HTR-8/SVneo (cell line): ENCODE data around the gene AMPH.

Experiments used
- DNase-seq: peaks from one replicate; pipeline ENCODE4 v3.0.0; 2011; ENCODE audit warnings: low spot score, mixed read lengths; ENCODE audit not compliant: insufficient read length
- FAIRE-seq: peaks from 2 replicates; lab custom pipeline; 2011; peaks lifted over from hg19 to GRCh38; lab: Jason Lieb, UNC

Gene AMPH

GRCh38 chr7:38477333-38477732, 153.8 kb downstream of the AMPH start:
- DNase-seq (no peak), FAIRE-seq (no peak)

DNA sequence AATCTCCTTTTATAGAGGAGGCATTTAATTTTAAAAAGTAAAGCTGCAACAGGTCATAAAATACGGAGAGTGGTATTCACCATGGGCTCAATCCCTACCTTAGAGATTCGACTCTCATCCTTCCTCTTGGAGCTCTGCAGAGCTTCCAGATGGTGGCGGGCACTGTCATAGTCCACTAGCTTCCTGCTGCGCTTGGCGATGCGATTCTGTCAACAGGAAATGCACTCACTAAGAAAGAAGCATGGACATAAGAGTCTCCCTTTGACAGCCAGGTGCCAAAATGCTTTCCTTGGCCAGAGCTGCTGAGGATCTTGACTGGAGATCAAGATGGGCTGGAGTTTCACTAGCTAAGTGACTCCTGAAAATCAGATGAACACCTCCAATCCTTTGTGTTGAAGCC, 154.4 kb downstream of the AMPH start:
- FAIRE-seq (no peak), DNase-seq (no peak)

DNA sequence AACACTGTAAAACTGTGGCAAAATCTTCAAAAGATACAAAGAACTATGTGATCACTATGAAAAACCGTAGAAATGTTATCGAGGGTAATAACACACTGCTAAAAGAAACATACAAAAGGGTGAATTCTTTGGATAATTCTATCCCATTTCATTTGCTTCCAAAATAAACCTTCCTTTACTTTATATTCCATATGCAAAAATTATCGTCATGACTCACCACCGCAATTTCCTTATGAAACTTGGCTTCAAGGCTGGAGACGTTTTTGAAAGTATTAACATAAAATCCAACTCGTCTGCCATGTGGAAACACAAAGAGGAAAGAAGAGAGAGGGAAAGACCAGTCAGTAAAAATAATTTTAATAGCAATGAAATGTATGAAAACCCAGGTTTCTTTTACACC, 165.2 kb downstream of the AMPH start:
- FAIRE-seq, result no peak
- DNase-seq, result no peak

GRCh38 chr7:38463277-38464225, 167.6 kb downstream of the AMPH start:
- DNase-seq, result no peak
- FAIRE-seq, result no peak

DNA sequence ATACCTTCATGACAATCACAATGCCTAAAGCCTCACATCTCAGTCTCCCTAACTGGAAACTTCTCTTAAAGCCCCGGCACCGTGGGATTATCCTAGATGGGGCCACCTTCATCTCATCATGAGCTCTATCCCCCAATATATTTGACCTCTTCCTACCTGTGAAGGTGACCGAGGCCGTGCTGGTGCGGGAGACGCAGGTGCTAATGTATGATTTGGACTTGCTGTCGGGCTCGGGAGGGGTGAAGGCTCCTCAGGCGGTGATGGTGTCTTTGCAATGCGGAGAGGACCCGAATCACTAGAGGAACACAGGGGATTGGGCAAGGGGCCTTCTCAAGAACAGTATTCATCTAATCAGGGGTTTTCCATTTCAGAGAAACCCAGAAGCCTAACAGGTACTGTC, 168.4 kb downstream of the AMPH start:
- DNase-seq, result no peak
- no peak for FAIRE-seq

DNA sequence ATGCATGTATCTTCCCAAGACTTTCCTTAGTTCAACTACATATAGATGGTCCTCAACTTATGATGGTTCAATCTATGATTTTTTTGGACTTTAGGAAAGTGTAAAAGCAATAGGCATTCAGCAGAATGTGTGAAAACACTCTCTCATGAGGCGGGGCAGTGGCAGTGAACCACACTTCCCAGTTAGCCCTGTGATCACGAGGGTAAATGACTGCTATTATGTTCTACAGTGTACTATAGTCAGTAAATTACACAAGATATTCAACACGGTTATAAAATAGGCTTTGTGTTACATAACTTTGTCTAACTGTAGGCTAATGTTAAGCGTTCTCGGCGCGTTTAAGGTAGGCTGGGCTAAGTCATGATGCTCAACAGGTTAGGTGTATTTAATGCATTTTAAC, 169.3 kb downstream of the AMPH start:
- DNase-seq (no peak), FAIRE-seq (no peak)

- no peak for DNase-seq
- FAIRE-seq, result no peak
These were observed 177.3 kb downstream of the AMPH start for GRCh38 chr7:38453826-38454225.

DNA sequence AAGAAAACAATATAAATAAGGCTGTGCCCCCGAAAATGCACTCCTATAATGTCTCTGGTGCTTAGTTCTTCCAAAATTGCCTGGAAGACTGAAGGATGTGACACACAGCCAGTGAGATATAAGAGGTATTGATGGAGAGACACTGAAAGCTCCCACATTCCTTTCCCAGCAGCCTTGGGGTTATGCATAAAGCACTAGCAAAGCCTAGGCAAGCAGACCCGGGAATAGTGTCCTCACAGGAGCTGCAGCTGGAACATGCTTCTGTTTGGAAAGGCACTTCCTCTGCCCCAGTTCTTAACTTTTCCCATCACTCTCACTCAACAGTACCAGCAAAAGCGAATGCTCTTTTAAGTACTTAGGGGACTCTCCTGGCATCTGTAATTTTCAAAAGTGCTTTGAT, 178.0 kb downstream of the AMPH start:
- no peak for FAIRE-seq
- DNase-seq, result no peak

DNA sequence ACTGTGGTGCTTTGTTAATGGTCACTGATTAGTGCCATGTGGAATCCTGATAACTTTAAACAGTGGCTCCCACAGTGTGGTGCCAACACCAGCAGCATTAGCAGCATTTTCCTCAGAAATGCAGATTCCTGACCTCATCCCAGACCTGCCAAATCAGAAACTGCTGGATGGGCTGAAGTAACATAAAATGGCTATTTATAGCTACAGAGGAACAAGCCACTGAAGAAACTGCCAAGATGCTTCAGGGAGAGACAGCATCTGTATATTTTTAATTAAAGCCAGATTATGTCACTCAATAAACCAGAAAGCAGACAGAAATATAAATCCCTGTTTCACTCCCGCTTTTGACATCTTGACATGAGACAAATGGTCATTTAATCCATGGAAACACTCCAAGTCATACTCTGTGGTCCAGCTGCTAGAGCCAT, 178.5 kb downstream of the AMPH start:
- DNase-seq (no peak), FAIRE-seq (no peak)

DNA sequence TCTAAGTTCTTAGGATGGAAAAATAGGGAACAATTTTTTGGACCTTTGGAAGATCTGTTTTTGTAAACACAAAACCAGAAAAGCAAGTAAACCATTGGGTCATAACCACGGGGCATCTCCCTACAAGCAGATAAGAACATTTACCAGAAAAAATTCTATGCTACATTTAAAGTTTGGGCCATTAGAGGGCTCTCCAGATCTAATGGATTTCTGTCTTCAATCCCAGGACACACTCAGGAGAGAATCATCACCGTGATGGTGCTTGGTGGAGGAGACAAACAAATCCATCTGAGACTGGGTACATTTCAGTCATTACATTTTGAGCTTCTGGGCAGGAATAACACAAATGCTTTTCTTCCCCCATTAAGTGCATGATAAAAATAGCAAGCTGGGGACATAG, 179.3 kb downstream of the AMPH start:
- FAIRE-seq (no peak), DNase-seq (no peak)

- no peak for FAIRE-seq
These were observed 182.5 kb downstream of the AMPH start for GRCh38 chr7:38448584-38449234.

DNA sequence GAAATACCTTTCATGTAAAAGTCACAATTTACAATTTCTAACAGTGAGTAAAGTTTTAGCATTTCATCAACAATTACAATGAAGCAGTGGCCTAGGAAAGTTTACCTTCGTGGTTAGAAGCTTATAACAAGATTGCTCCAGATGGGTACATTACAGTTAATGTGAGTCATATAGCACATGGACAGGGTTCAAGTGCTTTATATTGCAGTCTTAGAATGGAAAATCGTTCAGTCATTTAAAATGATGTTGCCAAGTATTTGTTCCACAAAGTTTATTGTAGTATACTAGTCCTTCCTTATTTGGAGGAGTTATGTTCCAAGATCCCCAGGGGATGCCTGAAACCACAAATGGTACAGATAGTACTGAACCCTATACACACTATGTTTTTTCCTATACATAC, 183.1 kb downstream of the AMPH start:
- DNase-seq, result no peak
- FAIRE-seq, result no peak

More at GRCh38 chr7:38448584-38449234, 182.5 kb downstream of the AMPH start:
- DNase-seq, result no peak

DNA sequence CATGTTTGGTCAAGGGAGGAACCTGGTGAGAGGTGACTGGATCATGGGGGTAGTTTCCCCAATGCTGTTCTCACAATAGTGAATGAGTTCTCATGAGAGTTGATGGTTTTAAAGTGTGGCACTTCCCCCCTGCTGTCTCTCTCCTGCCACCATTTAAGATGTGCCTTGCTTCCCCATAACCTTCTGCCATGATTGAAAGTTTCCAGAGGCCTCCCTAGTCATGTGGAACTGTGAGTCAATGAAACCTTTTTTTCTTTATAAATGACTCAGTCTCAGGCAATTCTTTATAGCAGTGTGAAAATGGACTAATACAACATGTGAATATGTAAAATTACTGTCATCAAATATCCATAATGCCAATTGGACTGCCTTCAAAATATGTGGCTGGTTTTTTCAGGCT, 192.2 kb downstream of the AMPH start:
- DNase-seq (no peak), FAIRE-seq (no peak)

DNA sequence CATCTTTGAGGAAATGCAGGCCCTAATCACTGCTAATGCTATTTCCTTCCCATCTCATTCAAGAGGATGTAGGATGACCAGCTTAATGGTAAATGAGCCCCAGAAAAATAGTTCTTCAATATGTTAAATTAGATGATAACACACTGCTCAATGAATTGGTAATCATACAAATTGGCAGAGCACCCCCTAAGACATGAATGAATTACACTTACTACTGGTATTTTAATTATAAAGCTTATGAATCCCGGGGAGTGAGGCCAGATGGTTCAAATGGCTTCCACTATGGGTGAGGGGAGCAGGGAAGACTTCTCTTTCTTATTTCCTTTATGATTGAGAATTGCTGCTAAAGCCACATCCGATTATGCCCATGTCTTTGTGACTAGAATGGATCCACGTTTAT, 198.5 kb downstream of the AMPH start:
- FAIRE-seq, result no peak
- DNase-seq, result no peak

DNA sequence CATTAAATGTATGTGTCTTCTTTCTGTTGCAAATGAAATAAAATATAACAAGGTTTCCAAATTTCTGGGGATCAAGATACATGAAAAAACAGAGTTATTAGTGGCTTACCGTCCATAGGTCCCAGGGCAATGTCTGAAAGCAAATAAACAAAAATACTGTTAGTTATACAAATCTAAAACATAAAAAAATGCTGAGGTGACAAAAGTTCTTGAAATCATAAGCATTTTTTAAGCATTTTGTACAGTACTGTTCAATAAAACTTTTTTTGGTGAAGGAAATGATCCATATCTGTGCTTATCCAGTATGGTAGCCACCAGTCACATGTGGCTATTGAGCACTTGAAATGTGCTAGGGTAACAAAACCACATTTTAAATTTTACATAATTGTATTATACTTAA, 199.1 kb downstream of the AMPH start:
- no peak for DNase-seq
- no peak for FAIRE-seq

GRCh38 chr7:38429057-38429456, 202.1 kb downstream of the AMPH start:
- FAIRE-seq (no peak), DNase-seq (no peak)

DNA sequence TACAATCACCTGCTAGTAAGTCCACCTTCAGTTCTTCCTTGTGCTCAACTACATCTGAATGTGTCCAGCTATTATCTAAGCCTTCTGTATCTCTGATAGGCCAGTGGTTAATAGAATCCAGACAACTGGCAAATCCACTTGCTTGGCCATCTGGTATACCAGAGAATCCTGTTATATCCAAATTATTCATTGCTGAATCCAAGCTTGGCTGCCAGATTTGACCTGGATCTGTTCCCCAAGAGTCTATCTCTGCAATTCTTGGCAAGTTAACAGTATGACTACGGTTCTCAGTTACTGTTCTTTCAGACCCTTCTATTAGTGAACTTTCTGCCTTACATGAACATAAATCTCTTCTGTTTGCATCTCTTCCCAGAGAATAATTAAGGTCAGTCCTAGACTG, 203.1 kb downstream of the AMPH start:
- FAIRE-seq (no peak), DNase-seq (no peak)

DNA sequence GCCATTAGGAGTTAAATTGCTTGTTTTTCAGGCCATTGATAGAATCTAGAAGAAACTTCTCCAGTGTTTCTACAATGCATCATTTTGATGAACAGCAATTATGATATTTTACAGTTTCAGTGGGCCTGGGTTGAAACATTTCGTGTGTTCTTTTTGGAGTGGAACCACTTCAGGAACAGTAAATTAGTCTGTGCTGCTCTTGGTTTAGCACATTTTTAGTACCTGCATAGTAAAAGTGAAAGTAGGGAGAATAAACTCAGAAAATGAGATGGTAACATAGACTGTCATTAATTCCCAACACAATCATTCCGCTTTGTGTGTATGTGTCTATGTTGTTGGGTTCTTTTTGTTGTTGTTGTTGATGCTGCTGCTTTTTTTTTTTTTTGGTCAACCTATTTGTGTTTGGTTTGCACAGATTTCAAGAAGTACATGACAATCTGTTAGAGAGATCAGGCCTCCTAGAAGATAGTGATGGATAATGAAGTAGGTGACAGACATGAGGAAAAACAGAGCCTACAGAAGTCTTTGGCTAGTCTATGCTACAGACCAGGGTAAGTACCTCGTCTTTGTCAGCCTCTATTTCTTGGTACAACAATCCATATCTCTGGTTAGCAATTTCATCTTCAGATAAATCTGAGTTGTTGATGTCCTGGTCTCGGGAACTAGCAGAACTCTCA, 203.8 kb downstream of the AMPH start:
- FAIRE-seq (no peak), DNase-seq (no peak)

DNA sequence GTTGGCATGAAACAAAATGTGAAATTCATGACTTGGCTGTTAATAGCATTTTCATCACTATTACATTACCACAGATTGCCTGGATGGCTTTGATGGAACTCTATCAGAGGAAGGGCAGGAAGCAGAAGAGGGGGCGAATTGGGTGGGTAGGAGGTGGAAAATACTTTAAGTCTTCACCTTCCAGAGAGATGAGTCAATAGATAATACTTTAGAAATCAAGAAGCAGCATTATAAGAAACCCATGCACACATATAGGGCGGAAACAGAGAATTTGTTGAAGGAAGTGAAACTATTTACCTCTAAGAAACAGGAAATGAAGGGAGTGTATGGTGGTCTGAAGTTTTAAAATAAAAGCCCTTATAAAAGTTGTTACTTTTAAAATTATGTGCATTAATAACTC, 205.7 kb downstream of the AMPH start:
- no peak for DNase-seq

DNA sequence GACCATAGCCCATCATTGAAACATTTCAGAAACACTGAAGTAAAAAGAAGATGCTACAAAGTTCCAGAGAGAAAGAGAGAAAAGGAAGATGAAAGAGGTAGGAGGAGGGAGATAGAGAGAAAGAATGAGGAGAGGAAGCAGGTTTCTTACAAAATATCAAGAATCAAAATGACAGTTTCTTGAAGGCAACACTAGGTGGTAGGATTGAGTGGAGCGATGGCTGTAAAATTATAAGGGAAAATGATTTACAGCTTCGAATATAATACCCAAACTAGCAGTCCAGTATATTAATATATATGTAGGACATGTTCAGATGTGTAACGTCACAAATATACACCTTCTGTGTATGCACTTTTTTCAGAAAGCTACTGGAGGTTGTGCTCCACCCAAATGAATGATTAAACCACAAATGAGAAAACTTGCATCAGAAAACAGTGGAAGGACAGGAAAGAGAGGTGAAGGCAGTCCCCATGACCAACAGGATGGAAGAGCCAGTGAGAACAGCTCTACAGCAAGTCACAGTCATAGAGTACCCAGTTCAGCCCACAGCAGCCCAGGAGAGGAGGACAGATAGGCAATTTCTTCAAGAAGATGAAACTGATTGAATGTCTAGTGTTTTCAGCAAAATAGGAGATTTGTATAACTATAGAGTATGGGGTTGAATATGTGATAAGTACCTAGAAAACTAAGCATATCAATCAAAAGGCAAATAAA, 206.3 kb downstream of the AMPH start:
- DNase-seq, result no peak
- FAIRE-seq, result no peak

More for the DNA sequence above, 205.7 kb downstream of the AMPH start:
- no peak for FAIRE-seq
